Stimulated activated effector memory CD8-positive, alpha-beta T cell treated with anti-CD3 and anti-CD28 coated beads, Interleukin-12 subunit alpha, Interleukin-12 subunit beta, amount 100 ng/mL, for 72 hours (primary cell): Measurements from ENCODE around the gene TK1.
"Not testable (repeated sequence)": the region's sequence is repeated elsewhere in the genome, so short reads cannot be mapped to it uniquely, and the experiment has no call there.

Experiments used
- ATAC-seq: fragments of 150-1000 bp; cut with Tn5 transposase; 2 replicates; pipeline ENCODE4 v1.10.0; 2021
- DNase-seq, 2 donors: peaks; one replicate each; pipeline ENCODE4 v3.0.0; 2021 to 2022; ENCODE audit warnings: low spot score in 2 of 2
- H3K27ac Mint-ChIP-seq: one replicate; pipeline ENCODE4 v1.8.0; 2022; ENCODE audit warnings: mild to moderate bottlenecking, mixed read lengths
- H3K36me3 Mint-ChIP-seq: one replicate; pipeline ENCODE4 v1.8.0; 2022; ENCODE audit warnings: mild to moderate bottlenecking, mixed read lengths
- H3K4me1 Mint-ChIP-seq: one replicate; pipeline ENCODE4 v1.8.0; 2022; ENCODE audit warnings: mixed read lengths
- H3K4me3 Mint-ChIP-seq: one replicate; pipeline ENCODE4 v1.8.0; 2022; ENCODE audit warnings: mild to moderate bottlenecking, mixed read lengths
- H3K9me3 Mint-ChIP-seq: one replicate; pipeline ENCODE4 v1.8.0; 2022; ENCODE audit warnings: mixed read lengths

TK1 gene

GRCh38 chr17:78186692-78187595 lies at the start of gene TK1, which contains the start of gene AFMID:
Gene TK1, minus strand, starts transcription at chr17:78187052. Its CDS starts 58 bp downstream, at chr17:78186994.
Gene AFMID, plus strand, starts transcription at chr17:78187362. Its CDS starts 9 bp downstream, at chr17:78187371.
- H3K9me3 Mint-ChIP-seq = no peaks in the 10 kb centered on the region
- ATAC-seq = peak; percentile 93
- peak within 1 kb of the TSS; percentile 81 for H3K27ac Mint-ChIP-seq
- peak within 1 kb of the TSS; percentile 74 for H3K4me3 Mint-ChIP-seq
- peaks cover 32% of the 10 kb centered on the region for H3K4me1 Mint-ChIP-seq
- DNase-seq = peak; percentile 93 to 98
- H3K36me3 Mint-ChIP-seq = peaks cover 64% of the 10 kb centered on the region

- Mint-ChIP-seq H3K4me3 (no peak overlapping the region), H3K36me3 (no peaks in the 10 kb centered on the region), H3K9me3 (no peaks in the 10 kb centered on the region), H3K4me1 (peaks cover 6% of the 10 kb centered on the region), H3K27ac (no peak overlapping the region)
- DNase-seq = no peak
- ATAC-seq = no peak
Measured at GRCh38 chr17:78235885-78236284, 49.0 kb upstream of the TK1 start.

GRCh38 chr17:78235022-78235421 lies 48.2 kb upstream of the TK1 start:
- not testable (repeated sequence) for H3K9me3 Mint-ChIP-seq, DNase-seq, H3K4me1 Mint-ChIP-seq, H3K4me3 Mint-ChIP-seq, H3K36me3 Mint-ChIP-seq, ATAC-seq, H3K27ac Mint-ChIP-seq

- DNase-seq = no peak
- Mint-ChIP-seq H3K4me3 (no peak overlapping the region), H3K9me3 (no peaks in the 10 kb centered on the region), H3K36me3 (no peaks in the 10 kb centered on the region), H3K27ac (no peak overlapping the region), H3K4me1 (peaks cover 6% of the 10 kb centered on the region)
- ATAC-seq = no peak
Measured at GRCh38 chr17:78234261-78234865, 47.5 kb upstream of the TK1 start.

- Mint-ChIP-seq H3K4me3 (no peak overlapping the region), H3K4me1 (peaks cover 6% of the 10 kb centered on the region), H3K27ac (no peak overlapping the region), H3K36me3 (no peaks in the 10 kb centered on the region), H3K9me3 (no peaks in the 10 kb centered on the region)
- DNase-seq = no peak
- ATAC-seq = no peak
Measured at GRCh38 chr17:78233678-78234077, 46.8 kb upstream of the TK1 start.

- Mint-ChIP-seq H3K36me3 (no peaks in the 10 kb centered on the region), H3K9me3 (no peaks in the 10 kb centered on the region), H3K4me3 (no peak overlapping the region), H3K4me1 (peaks cover 6% of the 10 kb centered on the region), H3K27ac (no peak overlapping the region)
- DNase-seq (no peak), ATAC-seq (no peak)
Measured at GRCh38 chr17:78232859-78233173, 46.0 kb upstream of the TK1 start.

GRCh38 chr17:78231991-78232858 lies 45.4 kb upstream of the TK1 start:
- peak; percentile 65 for ATAC-seq
- H3K4me3 Mint-ChIP-seq = no peak overlapping the region
- H3K27ac Mint-ChIP-seq = no peak overlapping the region
- H3K4me1 Mint-ChIP-seq = peaks cover 6% of the 10 kb centered on the region
- no peaks in the 10 kb centered on the region for H3K36me3 Mint-ChIP-seq
- no peaks in the 10 kb centered on the region for H3K9me3 Mint-ChIP-seq
- no peak for DNase-seq

- H3K4me3 Mint-ChIP-seq = no peak within 1 kb of the TSS
- H3K27ac Mint-ChIP-seq = no peak within 1 kb of the TSS
- ATAC-seq (no peak), DNase-seq (no peak)
- no peaks in the 10 kb centered on the region for H3K9me3 Mint-ChIP-seq
- no peaks in the 10 kb centered on the region for H3K36me3 Mint-ChIP-seq
- H3K4me1 Mint-ChIP-seq = peaks cover 6% of the 10 kb centered on the region
Measured at GRCh38 chr17:78230996-78231935, 44.4 kb upstream of the TK1 start, which contains the start of gene TMEM235. Gene TMEM235, plus strand, starts transcription at chr17:78231631. Its CDS starts 393 bp downstream, at chr17:78232024.

- ATAC-seq = no peak
- no peak overlapping the region for H3K27ac Mint-ChIP-seq
Measured at GRCh38 chr17:78230252-78230962, 43.6 kb upstream of the TK1 start.

GRCh38 chr17:78228176-78228575 lies 41.3 kb upstream of the TK1 start:
- ATAC-seq = no peak
- DNase-seq = no peak
- no peak overlapping the region for H3K4me3 Mint-ChIP-seq
- H3K36me3 Mint-ChIP-seq = peaks cover 22% of the 10 kb centered on the region
- no peaks in the 10 kb centered on the region for H3K9me3 Mint-ChIP-seq
- no peak overlapping the region for H3K27ac Mint-ChIP-seq
- H3K4me1 Mint-ChIP-seq = peaks cover 6% of the 10 kb centered on the region

More at GRCh38 chr17:78230252-78230962, 43.6 kb upstream of the TK1 start:
- no peak for DNase-seq
- Mint-ChIP-seq H3K9me3 (no peaks in the 10 kb centered on the region), H3K4me3 (no peak overlapping the region), H3K36me3 (no peaks in the 10 kb centered on the region), H3K4me1 (peaks cover 6% of the 10 kb centered on the region)

- Mint-ChIP-seq H3K4me1 (peaks cover 6% of the 10 kb centered on the region), H3K9me3 (no peaks in the 10 kb centered on the region), H3K36me3 (peaks cover 22% of the 10 kb centered on the region), H3K4me3 (no peak overlapping the region), H3K27ac (no peak overlapping the region)
- no peak for ATAC-seq
- no peak for DNase-seq
Measured at GRCh38 chr17:78227455-78227916, 40.6 kb upstream of the TK1 start.

- Mint-ChIP-seq H3K27ac (no peak overlapping the region), H3K9me3 (no peaks in the 10 kb centered on the region), H3K4me1 (no peaks in the 10 kb centered on the region), H3K4me3 (no peak overlapping the region), H3K36me3 (peaks cover 23% of the 10 kb centered on the region)
- DNase-seq (no peak), ATAC-seq (no peak)
Measured at GRCh38 chr17:78226759-78227454, 40.1 kb upstream of the TK1 start.

GRCh38 chr17:78226055-78226758 lies 39.4 kb upstream of the TK1 start:
- H3K27ac Mint-ChIP-seq = no peak overlapping the region
- no peak for ATAC-seq
- no peak for DNase-seq
- no peaks in the 10 kb centered on the region for H3K9me3 Mint-ChIP-seq
- peaks cover 30% of the 10 kb centered on the region for H3K36me3 Mint-ChIP-seq
- no peaks in the 10 kb centered on the region for H3K4me1 Mint-ChIP-seq
- no peak overlapping the region for H3K4me3 Mint-ChIP-seq
